Hematopoietic multipotent progenitor cell treated with erythropoietin and hydrocortisone succinate and interleukin-3 and kit ligand, for 17 days (in vitro differentiated cells): ENCODE results near the gene DDX1.

Source experiments
- DNase-seq: peaks from one replicate; pipeline ENCODE4 v3.0.0-alpha.2; 2015; ENCODE audit warnings: low spot score

Gene DDX1

GRCh38 chr2:15664273-15665066 is 72.8 kb downstream of the DDX1 start:
- no peak for DNase-seq

DNA sequence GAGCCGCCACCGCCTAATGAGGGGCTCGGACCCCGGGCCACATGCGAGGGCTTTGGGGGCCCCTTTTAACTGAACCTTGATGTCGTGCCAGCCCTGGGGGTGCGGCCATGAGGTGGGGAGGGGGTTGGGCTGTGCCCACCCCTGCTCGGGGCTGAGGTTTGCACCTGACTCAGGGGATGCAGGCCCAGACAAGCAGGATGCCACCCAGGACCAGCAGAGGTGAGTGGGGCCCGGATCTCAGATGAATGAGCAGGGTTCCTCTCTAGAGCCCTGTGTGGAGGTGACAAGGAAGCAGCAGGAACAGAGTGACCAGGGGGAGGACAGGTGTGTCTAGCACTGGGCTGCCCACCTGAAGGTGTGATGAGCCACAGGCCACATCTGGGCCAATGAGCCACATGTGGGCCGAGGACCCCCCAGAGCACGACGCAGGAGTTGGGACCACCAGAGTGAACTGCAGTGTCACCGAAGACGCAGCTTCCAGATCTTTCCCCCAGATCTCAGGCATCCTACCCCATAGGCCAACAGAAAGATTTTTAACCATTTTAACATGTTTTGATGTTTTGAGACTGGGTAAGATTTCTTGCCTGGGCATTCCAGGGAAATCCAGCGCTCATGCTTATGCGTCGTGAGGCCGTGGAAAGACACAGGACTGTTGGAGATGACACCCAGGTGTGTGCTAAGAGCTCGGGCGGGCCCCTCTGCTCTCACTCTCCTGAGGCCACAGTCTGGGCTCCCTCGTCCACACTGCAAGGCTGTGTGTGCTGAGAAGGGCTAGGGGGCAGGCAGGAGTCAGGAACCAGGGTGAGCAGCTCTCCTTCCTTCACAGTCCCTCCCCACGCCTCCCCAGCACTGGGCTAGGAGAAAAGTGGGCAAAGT is 73.6 kb downstream of the DDX1 start:
- DNase-seq = no peak

DNA sequence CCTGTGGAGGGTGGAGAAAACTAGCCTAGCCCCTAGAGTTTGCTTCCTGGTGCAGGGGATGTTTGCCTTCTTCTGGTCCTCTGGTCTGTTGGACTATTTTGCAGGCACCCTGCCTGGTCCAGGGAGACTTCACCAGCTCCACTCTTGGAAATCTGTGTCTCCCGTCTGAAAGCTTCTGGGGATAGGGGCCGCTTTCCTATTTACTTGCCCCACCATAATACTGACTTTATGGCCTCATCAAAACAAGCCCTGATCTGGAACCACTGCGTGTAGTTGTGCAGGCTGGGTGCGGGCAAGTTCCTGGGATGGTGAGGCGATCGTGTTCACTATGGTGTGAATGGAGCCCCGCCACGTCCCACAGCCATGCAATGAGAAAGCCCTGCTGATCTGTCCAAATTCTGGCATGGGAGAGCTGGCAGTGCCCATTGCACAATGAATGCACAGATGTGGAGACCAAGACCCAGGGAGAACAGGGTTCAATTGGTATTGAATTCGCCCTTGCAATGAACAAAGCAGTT is 74.3 kb downstream of the DDX1 start:
- no peak for DNase-seq

- no peak for DNase-seq
Measured at GRCh38 chr2:15666861-15667808, 75.5 kb downstream of the DDX1 start.

DNA sequence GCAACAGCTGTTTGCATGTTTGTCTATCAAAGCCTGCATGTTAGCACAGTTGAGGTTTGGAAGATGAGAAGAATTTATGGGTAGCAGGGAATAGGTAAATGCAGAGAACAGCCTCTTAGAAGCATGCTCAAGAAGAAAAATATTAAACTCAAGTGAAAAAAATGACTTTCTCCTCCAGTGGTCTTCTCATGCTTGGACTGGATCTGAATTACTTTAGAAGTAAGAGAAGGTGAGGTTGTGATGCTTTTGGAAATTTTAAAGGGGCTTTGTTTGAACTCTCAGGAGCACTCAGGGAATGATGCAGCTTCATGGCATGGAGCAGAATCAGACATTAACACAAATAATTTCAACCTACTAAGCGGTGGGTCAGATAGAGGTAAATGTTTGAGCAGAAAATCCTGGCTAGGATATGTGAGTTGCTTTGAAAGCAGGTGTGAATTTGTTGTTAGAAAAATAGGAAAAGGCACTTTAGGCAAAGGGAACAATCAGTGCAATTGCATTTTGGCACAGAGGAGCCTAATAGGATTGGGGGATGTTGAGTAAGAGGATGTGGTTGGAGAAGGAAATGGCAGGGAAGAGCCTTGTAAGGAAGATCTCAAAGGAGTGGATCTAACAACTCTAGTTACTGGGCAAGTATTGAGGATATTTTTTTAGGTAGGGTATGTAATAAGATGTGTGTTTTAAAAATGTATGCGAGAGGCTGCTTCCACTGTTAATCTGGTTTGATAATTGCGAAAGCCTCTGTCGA is 76.3 kb downstream of the DDX1 start:
- no peak for DNase-seq

DNA sequence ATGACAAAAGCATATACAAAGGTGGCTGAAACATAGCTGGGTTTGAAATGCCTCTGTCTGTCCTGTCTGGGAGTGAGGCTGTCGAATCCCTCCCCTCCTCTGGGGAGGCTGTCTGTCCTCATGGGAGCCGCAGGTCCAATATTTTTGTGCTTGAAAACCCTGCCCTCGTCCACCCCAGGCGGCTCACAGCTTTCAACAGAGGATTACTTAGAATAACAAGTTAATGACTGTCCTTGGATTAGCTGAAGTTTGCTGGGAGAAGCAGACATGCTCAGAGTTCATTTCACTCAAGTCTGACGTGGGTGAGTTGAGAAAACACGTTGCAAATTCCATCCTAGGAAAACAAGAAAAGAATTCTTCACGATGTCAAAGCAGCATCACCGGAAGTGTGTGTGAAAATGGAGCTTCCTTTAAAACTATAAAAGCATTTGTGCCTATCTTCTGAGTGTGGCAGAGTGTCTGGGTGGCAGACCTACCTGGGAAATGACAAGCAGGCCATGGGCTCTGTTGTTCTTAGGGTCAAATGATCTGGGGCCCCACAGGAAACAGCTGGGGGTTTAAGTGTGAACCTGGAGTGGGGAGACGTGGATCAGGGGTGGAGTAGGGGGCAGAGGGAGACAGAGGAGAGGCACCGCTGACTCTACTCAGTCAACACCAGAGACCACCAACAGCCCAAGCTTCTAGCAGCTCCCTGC is 77.1 kb downstream of the DDX1 start:
- DNase-seq = no peak

DNA sequence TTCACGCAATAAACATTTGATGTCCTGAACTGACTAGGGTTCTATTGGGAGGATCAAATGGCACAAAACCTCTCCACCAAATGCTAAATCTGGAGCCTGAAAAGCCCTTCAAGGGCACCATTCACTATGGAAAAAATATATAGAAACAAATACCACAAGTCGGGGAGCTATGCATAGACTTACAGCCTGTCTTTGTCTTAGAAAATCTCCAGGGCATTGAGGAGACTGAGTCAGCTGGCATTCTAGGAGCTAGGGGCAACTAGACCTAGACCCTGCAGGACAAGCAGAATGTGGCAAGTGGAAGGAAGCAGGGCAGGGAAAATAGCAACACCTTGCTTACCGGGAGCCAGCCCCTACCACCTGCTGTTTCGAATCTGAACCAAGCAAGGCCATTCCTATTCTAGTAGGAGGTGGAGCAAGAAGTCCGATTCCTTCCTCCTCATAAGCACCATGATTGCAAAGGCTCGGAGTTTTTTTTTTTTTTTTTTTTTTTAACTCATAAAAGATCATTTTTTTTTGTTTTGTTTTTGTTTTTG is 77.8 kb downstream of the DDX1 start:
- no peak for DNase-seq

- DNase-seq = no peak
Measured at GRCh38 chr2:15670469-15670868, 78.8 kb downstream of the DDX1 start.

GRCh38 chr2:15670981-15671380 is 79.3 kb downstream of the DDX1 start:
- DNase-seq = no peak

DNA sequence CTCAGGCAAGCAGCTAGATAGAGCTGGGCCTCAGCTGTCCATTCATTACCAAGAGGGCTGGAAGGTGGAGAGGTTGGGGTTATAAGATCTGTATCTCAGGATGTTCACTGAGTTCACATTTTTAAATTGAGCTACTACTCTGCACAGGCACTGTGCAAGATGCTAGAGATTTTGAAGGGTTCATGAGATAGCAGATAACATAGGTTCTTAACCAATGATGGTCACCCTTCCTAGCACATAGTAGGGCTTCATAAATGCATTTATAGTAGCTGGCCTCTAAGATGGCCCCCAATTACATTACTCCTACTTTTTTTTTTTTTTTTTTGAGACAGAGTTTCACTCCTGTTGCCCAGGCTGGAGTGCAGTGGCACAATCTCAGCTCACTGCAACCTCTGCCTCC is 79.7 kb downstream of the DDX1 start:
- DNase-seq = no peak

- no peak for DNase-seq
Measured at GRCh38 chr2:15671842-15672815, 80.5 kb downstream of the DDX1 start.

DNA sequence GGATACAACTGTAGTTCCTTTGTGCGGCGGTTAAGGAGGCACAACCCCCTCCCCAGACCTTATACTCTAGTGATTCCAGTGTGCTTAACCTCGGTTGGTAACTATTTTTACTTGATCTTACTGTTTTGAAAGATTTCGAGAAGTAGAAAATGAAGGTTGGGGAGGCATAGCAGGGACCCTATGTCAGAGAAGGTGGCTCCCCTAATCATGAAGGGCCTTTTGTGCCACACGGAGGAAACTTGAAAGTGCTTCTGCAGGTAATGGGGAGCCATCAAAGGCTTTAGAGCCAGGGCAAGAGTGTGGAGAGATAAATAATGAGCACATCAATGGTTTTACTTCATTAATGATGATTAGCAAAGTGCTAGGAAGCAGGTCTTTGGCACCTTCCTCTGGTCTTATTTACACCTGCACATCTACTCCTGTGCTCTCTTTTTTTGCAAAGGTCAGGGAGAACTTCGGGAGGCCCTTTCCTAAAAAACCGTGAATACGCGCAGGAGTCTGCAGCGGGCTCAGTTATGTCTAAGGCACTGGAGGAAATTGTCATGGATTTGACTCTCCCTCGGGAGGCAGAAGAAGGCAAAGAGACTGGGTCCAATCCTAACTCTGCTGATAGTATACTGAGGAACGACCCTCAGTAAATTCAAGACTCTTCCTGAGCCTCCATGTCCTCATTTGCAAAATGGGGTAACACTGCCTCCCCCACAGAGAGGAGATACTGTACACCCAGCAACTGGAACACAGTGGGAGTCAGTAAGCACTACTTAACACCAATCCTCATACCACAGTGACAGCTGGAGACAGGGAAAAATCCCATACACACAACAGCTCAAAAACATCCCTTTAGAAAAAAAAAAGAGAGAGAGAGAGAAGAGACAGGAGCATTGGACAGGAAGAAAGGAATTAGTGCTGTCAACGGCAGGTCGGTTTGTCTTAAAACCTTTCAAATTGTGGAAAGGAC is 81.6 kb downstream of the DDX1 start:
- no peak for DNase-seq

DNA sequence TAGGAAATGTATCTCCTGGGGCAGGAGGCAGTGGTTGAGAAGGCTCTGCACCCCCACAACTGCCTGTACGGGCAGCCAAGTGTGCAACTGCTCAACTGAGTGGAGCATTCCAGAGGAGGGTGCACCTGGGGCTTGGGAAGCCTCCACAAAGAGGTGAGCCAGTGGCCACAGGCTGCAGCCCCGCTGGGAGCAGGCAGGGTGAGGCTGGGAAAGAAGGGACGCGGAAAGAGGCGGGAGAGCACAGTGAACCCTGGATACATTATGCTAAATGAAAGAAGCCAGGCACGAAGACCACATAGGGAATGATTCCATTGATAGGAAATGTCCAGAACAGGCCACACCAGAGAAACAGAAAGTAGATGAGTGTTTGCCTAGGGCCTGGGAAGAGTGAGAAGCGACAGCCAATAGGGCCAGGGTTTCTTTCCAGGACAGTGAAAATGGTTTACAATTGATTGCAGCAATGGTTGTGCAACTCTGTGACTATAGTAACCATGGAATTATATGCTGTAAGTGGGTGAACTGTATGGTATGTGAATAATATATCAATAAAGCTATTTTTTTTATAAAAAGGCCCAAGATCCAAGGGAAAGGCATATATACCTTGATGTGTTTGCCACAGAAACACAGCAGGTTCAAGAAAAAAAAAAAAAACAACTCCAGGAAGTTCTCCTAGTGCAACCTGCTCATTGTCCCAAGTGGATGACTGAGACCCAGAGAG is 82.4 kb downstream of the DDX1 start:
- DNase-seq = no peak

- DNase-seq = no peak
Measured at GRCh38 chr2:15674637-15675455, 83.2 kb downstream of the DDX1 start.

DNA sequence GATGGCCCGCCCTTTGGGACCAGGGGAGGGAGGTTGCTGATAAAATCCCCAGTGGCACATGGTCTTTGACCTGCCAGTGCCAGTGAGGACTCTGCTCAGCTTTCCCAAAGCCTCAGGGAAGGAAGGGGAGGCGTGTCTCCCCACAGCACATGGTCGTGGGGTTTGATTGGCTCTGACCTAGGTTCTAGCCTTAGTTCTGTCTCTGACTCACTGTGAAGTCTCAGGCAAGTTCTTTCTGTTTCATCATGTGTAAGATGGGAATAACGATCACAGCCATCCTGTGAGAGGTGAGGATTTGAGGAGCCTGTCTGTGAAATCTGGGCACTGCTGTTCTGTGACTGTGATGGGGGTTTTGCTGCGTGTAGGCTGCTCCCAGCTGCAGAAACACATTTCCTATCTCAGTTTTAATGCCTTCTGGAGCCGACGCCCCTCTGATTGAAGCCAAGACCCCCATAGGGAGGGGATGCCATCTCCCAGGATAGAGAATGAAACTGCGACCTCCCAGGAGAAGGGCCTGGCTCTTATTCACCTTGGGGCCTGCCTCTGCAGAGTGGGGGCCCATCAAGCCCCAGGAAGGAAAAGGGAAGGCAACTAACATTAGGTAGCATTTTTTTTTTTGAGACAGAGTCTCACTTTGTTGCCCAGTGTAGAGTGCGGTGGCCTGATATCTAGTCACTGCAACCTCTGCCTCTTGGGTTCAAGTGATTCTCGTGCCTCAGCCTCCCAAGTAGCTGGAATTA is 84.0 kb downstream of the DDX1 start:
- no peak for DNase-seq
